Endothelial cell of umbilical vein (primary cell): ENCODE data around the gene RPS6KA5. TPM values are rescaled to one million over a fixed set of nuclear protein-coding genes. Genes with fewer than 3 reads are reported as not detected.

ENCODE experiments used
- BruUV-seq: library from RNA; stranded (reverse); fragments of 400-500 nt; replicated peaks from 2 replicates; lab custom pipeline; 2021; lab: Mats Ljungman, UMichigan
- CTCF ChIA-PET: fragments of 300-600, 350-600 bp; sonication (Branson Sonifier 250); formaldehyde crosslinking; loops from one replicate; lab custom pipeline; 2021; ENCODE audit warnings: antibody characterized with exemption, inconsistent platforms; lab: Charles Lee
- POLR2A ChIA-PET: fragments of 300-600, 350-600 bp; sonication (Branson Sonifier 250); formaldehyde crosslinking; loops from one replicate; lab custom pipeline; 2021; ENCODE audit warnings: antibody characterized with exemption, inconsistent platforms; lab: Charles Lee
- DNase-seq: peaks from one replicate; pipeline ENCODE4 v3.0.0-alpha.2; 2011; ENCODE audit warnings: low read depth, low spot score
- FAIRE-seq: peaks from 2 replicates; lab custom pipeline; 2011; peaks lifted over from hg19 to GRCh38; lab: Jason Lieb, UNC
- H2AFZ ChIP-seq: 2 replicates; pipeline ENCODE4 v1.6.0; 2012; ENCODE audit warnings: low read depth, low read length, control low read depth, inconsistent platforms
- H3K27ac ChIP-seq: 2 replicates; pipeline ENCODE4 v1.5.1; 2011; ENCODE audit warnings: low read depth, mild to moderate bottlenecking, control low read depth, low read length, moderate library complexity; ENCODE audit not compliant: insufficient read depth
- H3K27me3 ChIP-seq, 2 experiments: 2 replicates each; pipeline versions ENCODE4 v1.6.0 to v1.6.1; 2011; ENCODE audit warnings: low read length in 2 of 2, mixed read lengths in 1 of 2; ENCODE audit not compliant: control insufficient read depth in 2 of 2, insufficient read depth in 2 of 2
- H3K36me3 ChIP-seq, 2 experiments: 2 replicates in 1 of 2; 3 replicates in 1 of 2; pipeline ENCODE4 v1.5.1; 2011; ENCODE audit warnings: low read length in 2 of 2, mild to moderate bottlenecking in 1 of 2, moderate library complexity in 1 of 2; ENCODE audit not compliant: control insufficient read depth in 2 of 2, insufficient read depth in 2 of 2; ENCODE audit errors: extremely low read depth in 1 of 2
- H3K4me1 ChIP-seq: 3 replicates; pipeline ENCODE4 v1.5.1; 2011; ENCODE audit warnings: mild to moderate bottlenecking, low read length; ENCODE audit not compliant: control insufficient read depth, insufficient read depth; ENCODE audit errors: extremely low read depth
- H3K4me2 ChIP-seq: 2 replicates; pipeline ENCODE4 v1.6.1; 2011; ENCODE audit warnings: low read length, control low read depth, mixed read lengths; ENCODE audit not compliant: insufficient read depth
- H3K4me3 ChIP-seq, 3 experiments: fragments of 200-600 bp in 1 of 3; sonication (generic), shearing (Covaris generic) in 1 of 3; replicated peaks in 1 of 3; 2 replicates each; pipeline ENCODE4 v1.5.1; 2011 to 2016; ENCODE audit warnings: control low read depth in 3 of 3, low read length in 3 of 3, mild to moderate bottlenecking in 2 of 3, inconsistent platforms in 1 of 3, low read depth in 1 of 3, moderate library complexity in 1 of 3; ENCODE audit not compliant: insufficient read depth in 1 of 3
- H3K79me2 ChIP-seq: 2 replicates; pipeline ENCODE4 v1.6.0; 2012; ENCODE audit warnings: low read length, inconsistent platforms; ENCODE audit not compliant: control insufficient read depth, insufficient read depth
- H3K9ac ChIP-seq: replicated peaks from 2 replicates; pipeline ENCODE3; 2011; ENCODE audit warnings: low read length, control low read depth; ENCODE audit not compliant: insufficient read depth; ENCODE audit errors: extremely low read depth
- H3K9me1 ChIP-seq: replicated peaks from 3 replicates; pipeline ENCODE4 v1.6.0; 2011; ENCODE audit warnings: mild to moderate bottlenecking, low read length; ENCODE audit not compliant: control insufficient read depth, insufficient read depth; ENCODE audit errors: extremely low read depth
- H3K9me3 ChIP-seq: replicated peaks from 2 replicates; pipeline ENCODE4 v1.5.1; 2012; ENCODE audit warnings: low read length, inconsistent platforms; ENCODE audit not compliant: control insufficient read depth, insufficient read depth
- H4K20me1 ChIP-seq: replicated peaks from 2 replicates; pipeline ENCODE3; 2011; ENCODE audit warnings: mild to moderate bottlenecking, low read length; ENCODE audit not compliant: control insufficient read depth, insufficient read depth; ENCODE audit errors: extremely low read depth
- CTCF ChIP-seq, 2 donors: IDR thresholded peaks; 1 replicate in 1 of 2; 2 replicates in 1 of 2; pipeline ENCODE4 v1.5.1; 2011; ENCODE audit warnings: low read length in 2 of 2, mild to moderate bottlenecking in 2 of 2, moderate library complexity in 2 of 2, control low read depth in 1 of 2, inconsistent platforms in 1 of 2, low read depth in 1 of 2; ENCODE audit not compliant: insufficient read depth in 1 of 2; ENCODE audit errors: extremely low read depth in 1 of 2
- EZH2 ChIP-seq: IDR thresholded peaks from 2 replicates; pipeline ENCODE4 v1.6.1; 2012; ENCODE audit warnings: borderline replicate concordance, low read depth, mild to moderate bottlenecking, moderate library complexity, low read length, inconsistent platforms; ENCODE audit not compliant: severe bottlenecking
- FOS ChIP-seq: IDR thresholded peaks from 2 replicates; pipeline ENCODE4 v1.6.1; 2011; ENCODE audit warnings: mild to moderate bottlenecking, low read length, moderate library complexity, borderline replicate concordance; ENCODE audit not compliant: insufficient read depth
- GATA2 ChIP-seq: IDR thresholded peaks from 2 replicates; pipeline ENCODE4 v1.7.0; 2011; ENCODE audit warnings: low read depth, mild to moderate bottlenecking, moderate library complexity, mixed read lengths, low read length; ENCODE audit not compliant: insufficient read length, insufficient read depth
- JUN ChIP-seq: IDR thresholded peaks from 2 replicates; pipeline ENCODE4 v1.6.1; 2011; ENCODE audit warnings: borderline replicate concordance, low read depth; ENCODE audit not compliant: insufficient read length, insufficient read depth
- MAX ChIP-seq: IDR thresholded peaks from 2 replicates; pipeline ENCODE4 v1.6.1; 2011; ENCODE audit not compliant: insufficient read depth, insufficient read length
- MYC ChIP-seq: IDR thresholded peaks from one replicate; pipeline ENCODE4 v1.6.1; 2011; ENCODE audit warnings: mild to moderate bottlenecking, low read depth, low read length
- POLR2A ChIP-seq: IDR thresholded peaks from 2 replicates; pipeline ENCODE4 v1.6.1; 2012; ENCODE audit warnings: low read depth, mild to moderate bottlenecking, control low read depth, low read length
- POLR2AphosphoS5 ChIP-seq: IDR thresholded peaks from 2 replicates; pipeline ENCODE4 v1.6.1; 2012; ENCODE audit warnings: low read depth, mild to moderate bottlenecking, control low read depth, low read length, moderate library complexity; ENCODE audit not compliant: insufficient read depth
- dilution Hi-C: fragments of 300-500 bp; cut with MboI; formaldehyde crosslinking; loops from one replicate; pipeline ENCODE4 v1.15.0; 2019; ENCODE audit warnings: low sequenced_read_pairs; ENCODE audit not compliant: extremely low pct_ligation_motif_present
- intact Hi-C: fragments of 100-400 bp; cut with micrococcal nuclease; formaldehyde crosslinking; loops from one replicate; pipeline ENCODE4 v1.10.0; 2022
- polyA plus RNA-seq, 4 experiments: library from polyadenylated mRNA; depleted of rRNA in 3 of 4; stranded (reverse) in 3 of 4; unstranded in 1 of 4; fragments of >200 nt; gene quantifications; 2 replicates each; pipeline versions ENCODE4 v1.2.1 to v1.2.3, GENCODE V29; 2011 to 2012; ENCODE audit warnings: missing spikeins in 1 of 4
- total RNA-seq: library from RNA; stranded (reverse); gene quantifications from 2 replicates; pipeline ENCODE4 v1.2.3, GENCODE V29; 2021

The RPS6KA5 gene
- total and polyA plus RNA-seq, 2 donors (not counting 3 experiments of a cell fraction or from before 2014, with no cell fraction given), result 2.9 to 5.4 TPM

DNA sequence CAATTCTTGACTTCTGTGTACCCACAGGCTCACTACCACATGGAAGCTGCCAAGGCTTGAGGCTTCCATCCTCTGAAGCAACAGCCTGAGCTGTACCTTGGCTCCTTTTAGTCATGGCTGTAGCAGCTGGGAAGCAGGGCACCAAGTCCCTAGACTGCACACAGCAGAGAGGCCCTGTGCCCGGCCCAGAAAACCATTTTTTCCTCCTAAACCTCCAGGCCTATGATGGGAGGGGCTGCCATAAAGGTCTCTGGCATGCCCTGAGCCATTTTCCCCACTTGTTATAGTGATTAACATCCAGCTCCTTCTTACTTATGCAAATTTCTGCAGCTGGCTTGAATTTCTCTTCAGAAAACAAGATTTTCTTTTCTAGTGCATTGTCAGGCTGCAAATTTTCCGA, 121.8 kb downstream of the RPS6KA5 start:
- H4K20me1 ChIP-seq, result no peaks in the 10 kb centered on the region
- H3K9me1 ChIP-seq, result no peaks in the 10 kb centered on the region
- H2AFZ ChIP-seq, result no peak overlapping the region
- no peak overlapping the region for H3K4me3 ChIP-seq
- H3K4me2 ChIP-seq, result no peak overlapping the region
- H3K4me1 ChIP-seq, result no peaks in the 10 kb centered on the region
- FAIRE-seq, result no peak
- H3K27ac ChIP-seq, result no peak overlapping the region
- no peaks in the 10 kb centered on the region for H3K9me3 ChIP-seq
- no peak overlapping the region for H3K9ac ChIP-seq
- no peaks in the 10 kb centered on the region for H3K79me2 ChIP-seq
- ChIA-PET CTCF (no interaction called here), POLR2A (no interaction called here)
- H3K36me3 ChIP-seq, result peaks cover 0 to 2% of the 10 kb centered on the region in 2 experiments
- TF ChIP-seq JUN, result no peak
- TF ChIP-seq POLR2A, result no peak
- TF ChIP-seq EZH2, result no peak
- TF ChIP-seq CTCF (IDR thresholded peaks at IDR 0.05; ENCODE audit: extremely low read depth in 1 of 2, insufficient read depth in 1 of 2, low read depth in 1 of 2, low read length in 2 of 2), result no peak
- no peak for TF ChIP-seq POLR2AphosphoS5
- no peak for TF ChIP-seq FOS
- TF ChIP-seq MAX, result no peak
- TF ChIP-seq GATA2, result no peak
- TF ChIP-seq MYC, result no peak
- no peak for DNase-seq
- intact Hi-C loops (no loop called here), dilution Hi-C loops (no loop called here)
- no TSS peak for BruUV-seq
- no peaks in the 10 kb centered on the region for H3K27me3 ChIP-seq
